Fibroblast of mammary gland (primary cell): ENCODE data around the gene ARHGEF1.

Experiments used
- DNase-seq: peaks from one replicate; pipeline ENCODE4 v3.0.0-alpha.2; 2010; ENCODE audit warnings: low read depth
- H3K4me3 ChIP-seq: 2 replicates; pipeline ENCODE4 v1.5.1; 2011; ENCODE audit warnings: low read depth, mild to moderate bottlenecking, low read length, moderate library complexity; ENCODE audit not compliant: control insufficient read depth
- TF ChIP-seq, protein P1 (sequence below): conservative IDR thresholded peaks from 2 replicates; pipeline ENCODE4 v1.5.1; 2011; ENCODE audit warnings: low read depth, low read length, inconsistent platforms; ENCODE audit not compliant: control insufficient read depth, insufficient read depth

Gene ARHGEF1

GRCh38 chr19:41861846-41862245, 21.1 kb upstream of the ARHGEF1 start:
- no peak for DNase-seq
- peak overlapping the region; percentile 84 for H3K4me3 ChIP-seq
- TF ChIP-seq, protein P1, sequence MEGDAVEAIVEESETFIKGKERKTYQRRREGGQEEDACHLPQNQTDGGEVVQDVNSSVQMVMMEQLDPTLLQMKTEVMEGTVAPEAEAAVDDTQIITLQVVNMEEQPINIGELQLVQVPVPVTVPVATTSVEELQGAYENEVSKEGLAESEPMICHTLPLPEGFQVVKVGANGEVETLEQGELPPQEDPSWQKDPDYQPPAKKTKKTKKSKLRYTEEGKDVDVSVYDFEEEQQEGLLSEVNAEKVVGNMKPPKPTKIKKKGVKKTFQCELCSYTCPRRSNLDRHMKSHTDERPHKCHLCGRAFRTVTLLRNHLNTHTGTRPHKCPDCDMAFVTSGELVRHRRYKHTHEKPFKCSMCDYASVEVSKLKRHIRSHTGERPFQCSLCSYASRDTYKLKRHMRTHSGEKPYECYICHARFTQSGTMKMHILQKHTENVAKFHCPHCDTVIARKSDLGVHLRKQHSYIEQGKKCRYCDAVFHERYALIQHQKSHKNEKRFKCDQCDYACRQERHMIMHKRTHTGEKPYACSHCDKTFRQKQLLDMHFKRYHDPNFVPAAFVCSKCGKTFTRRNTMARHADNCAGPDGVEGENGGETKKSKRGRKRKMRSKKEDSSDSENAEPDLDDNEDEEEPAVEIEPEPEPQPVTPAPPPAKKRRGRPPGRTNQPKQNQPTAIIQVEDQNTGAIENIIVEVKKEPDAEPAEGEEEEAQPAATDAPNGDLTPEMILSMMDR, result no peak

DNA sequence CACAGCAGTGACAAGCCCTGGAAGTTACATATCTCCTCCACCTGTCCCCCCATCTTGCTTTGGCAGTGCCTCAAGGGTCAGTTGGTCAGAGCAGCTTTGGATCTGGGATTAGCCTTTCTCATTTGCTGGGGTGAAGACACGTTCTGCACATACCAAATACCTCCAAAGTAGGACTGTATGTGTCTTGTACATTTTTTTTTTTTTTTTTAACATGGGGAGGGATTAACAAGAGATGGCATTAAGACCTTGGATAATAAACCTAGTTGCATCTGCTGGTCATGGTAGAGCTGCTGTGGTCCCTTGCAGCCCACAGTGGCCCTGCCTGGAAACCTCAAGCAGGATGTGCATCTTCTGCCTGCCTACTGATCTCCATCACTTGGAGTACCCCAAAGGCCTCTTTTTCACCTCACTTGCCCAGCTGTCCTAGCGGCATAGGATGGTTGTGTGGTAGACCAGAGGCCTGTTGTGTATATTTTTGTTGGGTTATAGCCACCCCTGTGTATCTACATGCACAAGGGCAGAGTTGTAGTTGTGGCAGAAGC, 20.5 kb upstream of the ARHGEF1 start:
- TF ChIP-seq, protein P1, result no peak
- no peak for DNase-seq
- H3K4me3 ChIP-seq, result peak overlapping the region; percentile 84

DNA sequence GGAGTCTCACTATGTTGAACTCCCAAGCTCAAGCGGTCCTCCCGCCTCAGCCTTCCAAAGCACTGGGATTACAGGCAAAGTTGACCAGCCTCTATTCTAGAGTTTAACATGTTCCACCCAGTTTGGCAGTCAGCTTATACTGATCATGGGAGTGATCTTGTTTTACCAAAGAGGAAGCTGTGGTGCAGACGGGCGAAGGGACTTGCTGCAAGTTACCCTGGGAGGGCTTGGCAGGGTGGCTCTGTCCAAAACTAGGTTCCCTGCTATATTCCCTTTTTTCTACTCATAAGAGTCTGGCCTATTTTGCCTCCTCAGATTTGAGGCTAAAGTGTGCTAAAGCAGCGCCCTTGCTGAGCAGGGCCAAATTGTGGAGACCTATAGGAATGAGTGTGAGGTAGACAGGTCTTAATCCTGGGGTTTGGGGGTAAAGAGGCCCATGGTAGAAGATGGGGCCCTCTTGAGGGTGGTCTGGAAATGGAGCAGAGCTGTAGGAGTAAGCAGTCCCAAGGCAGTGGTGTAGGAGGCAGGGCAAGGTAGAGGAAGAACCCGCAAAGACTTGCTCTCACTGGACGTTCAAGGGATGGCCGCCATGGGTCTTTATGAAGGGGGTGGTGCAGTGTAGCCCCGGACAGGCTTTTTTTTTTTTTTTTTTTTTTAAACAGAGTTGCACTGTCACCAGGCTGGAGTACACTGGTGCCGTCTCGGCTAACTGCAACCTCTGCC, 19.6 kb upstream of the ARHGEF1 start:
- no peak overlapping the region for H3K4me3 ChIP-seq
- no peak for DNase-seq
- TF ChIP-seq, protein P1, result no peak

DNA sequence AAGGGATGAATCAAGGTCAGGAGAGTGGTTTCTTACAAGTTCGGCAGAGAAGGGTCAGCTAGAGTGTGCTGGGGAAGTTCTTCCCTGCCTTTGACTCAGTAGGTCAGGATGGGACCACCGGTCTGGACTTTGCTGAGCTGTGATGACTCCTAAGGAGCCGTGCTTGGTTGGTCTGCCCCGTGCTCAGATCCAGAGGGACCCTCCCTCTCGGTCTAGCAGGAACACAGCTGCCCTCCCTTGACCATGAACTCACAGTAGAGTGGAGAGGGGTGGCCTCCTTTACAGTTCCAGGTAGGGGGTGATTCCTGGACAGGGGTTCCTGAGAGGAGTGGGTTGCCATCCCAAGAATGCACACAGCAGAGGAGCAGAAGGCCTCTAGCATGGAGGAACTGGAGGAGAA, 18.6 kb upstream of the ARHGEF1 start:
- TF ChIP-seq, protein P1, result no peak
- DNase-seq, result no peak
- H3K4me3 ChIP-seq, result no peak overlapping the region

DNA sequence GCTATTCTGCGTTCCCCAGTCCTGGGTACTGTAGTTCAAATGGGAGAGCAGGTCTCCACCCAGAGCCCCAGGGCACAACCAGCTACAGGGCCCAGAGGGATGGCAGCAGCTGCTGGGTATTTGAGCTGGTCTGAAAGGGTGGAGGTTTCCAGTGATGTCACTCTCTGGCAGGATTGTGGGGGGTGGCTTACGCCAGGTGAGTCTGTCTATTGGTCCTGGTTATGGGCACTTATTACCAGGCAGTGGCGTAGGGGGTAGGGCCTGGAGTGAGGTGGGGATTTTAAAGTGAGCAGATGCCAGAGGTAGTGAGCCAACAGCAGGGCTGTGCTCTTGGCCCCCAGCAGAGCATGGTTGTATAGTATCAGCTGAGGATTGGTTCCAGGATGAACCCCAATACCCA, 16.7 kb upstream of the ARHGEF1 start:
- H3K4me3 ChIP-seq, result no peak overlapping the region
- TF ChIP-seq, protein P1, result no peak
- no peak for DNase-seq

- TF ChIP-seq, protein P1, result no peak
- H3K4me3 ChIP-seq, result no peak overlapping the region
- DNase-seq, result no peak
Observed at GRCh38 chr19:41868120-41868988, 14.6 kb upstream of the ARHGEF1 start.
